HG03095 (cell line): ENCODE results near the gene MTARC2.
"Not testable (repeated sequence)": the region's sequence is repeated elsewhere in the genome, so short reads cannot be mapped to it uniquely, and the experiment has no call there.

ENCODE experiments used
- ATAC-seq: cut with Tn5 transposase; IDR thresholded peaks from one replicate; pipeline ENCODE4 v1.9.1; 2021; ENCODE audit warnings: moderate library complexity; ENCODE audit not compliant: unreplicated experiment

Gene MTARC2

GRCh38 chr1:220748089-220748934 is at the start of gene MTARC2:
MTARC2 (plus strand) TSS chr1:220748322; CDS start chr1:220748532, 210 bp downstream.
- peak; percentile 96 for ATAC-seq

GRCh38 chr1:220698607-220699016 is 49.5 kb upstream of the MTARC2 start:
- ATAC-seq = no peak

DNA sequence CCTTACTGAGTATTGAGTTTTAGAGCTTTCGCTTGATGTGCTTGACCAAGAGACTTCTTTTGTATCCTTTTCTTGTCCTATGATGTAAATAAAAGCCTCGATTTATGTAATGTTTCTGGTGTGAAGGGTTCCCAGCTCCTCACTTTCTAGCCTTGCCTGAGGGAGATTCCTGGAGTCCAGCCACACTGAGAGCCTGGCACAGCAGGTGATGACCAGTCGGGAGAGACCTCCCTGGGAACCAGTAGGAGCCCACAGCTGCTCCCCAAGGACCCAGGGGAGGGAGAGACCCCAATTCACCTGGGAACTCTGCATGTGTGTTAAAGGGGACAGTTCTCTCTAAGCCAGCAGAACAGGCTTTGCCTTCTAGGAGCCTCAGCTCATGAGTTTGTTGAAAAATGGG is 49.1 kb upstream of the MTARC2 start:
- no peak for ATAC-seq

DNA sequence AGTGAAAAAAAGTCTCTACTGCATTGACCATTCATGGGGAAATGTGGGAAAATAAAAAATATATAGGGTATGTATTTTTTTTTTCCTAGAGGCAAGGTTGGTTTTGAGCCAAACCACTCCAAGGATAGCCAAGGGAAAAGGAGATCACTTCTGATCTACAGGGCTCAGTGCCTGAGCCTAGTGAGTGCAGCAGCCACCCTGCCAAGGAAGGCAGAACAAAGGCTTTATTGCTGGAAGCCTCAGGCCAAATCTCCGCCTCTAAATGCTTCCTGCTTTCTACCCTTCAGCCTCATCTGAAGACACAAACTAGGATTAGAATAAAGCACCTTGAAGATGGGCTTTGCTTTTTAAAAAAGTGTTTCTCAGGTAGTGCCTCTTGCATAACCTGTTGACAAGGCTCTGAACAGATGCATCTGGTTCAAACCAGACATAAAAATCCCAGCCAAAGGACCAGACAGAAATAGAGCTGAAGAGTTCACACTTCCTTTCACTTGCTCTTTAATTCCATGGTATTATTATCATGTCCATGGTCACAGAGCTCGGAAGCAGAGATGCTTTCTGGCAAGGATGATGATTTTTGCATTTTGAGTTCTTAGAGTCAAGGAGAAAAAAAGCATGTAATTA is 47.5 kb upstream of the MTARC2 start:
- ATAC-seq = no peak

- peak; percentile 56 for ATAC-seq
Observed at GRCh38 chr1:220701974-220702373, 46.1 kb upstream of the MTARC2 start.

- no peak for ATAC-seq
Observed at GRCh38 chr1:220702733-220703270, 45.3 kb upstream of the MTARC2 start.

DNA sequence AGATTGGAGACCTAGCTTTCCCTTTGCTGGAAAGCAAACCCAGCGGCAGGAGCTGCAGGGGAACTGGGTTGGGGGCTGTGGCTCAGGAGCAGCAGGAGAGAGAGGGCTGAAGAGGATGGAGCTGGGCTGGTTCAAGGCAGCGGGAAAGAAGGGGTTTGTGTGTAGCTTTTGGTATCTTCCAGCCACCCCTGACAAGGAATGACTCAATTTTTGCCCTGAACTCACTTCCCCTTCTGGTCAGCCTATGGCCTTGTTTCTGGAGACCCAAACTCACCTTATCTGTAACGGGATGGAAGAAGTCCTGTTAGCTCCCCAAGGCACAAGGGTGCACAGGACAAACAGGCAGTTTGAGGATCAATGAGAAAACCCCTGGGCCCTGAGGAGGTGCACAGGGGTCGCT is 44.8 kb upstream of the MTARC2 start:
- no peak for ATAC-seq

DNA sequence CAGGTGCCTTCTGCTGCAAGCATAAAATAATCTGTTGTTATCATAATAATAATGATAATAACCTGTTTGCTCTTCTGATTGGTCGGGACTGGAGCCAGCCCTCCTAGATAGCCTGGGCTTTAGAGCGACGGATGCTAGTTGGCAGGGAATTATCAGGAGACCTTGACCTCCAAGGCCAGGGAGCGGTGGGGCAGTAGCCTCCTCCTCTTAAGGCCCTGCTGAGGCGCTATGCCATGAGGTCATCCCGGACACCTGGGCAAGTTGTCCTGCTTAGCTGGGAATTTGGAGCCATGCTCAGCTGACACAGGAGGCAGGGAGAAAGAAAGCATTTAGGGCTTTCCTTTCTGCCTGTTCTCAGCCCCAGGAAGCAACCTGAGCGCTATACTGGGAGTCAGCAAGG is 42.3 kb upstream of the MTARC2 start:
- no peak for ATAC-seq

- ATAC-seq = no peak
Observed at GRCh38 chr1:220706480-220706879, 41.6 kb upstream of the MTARC2 start.

DNA sequence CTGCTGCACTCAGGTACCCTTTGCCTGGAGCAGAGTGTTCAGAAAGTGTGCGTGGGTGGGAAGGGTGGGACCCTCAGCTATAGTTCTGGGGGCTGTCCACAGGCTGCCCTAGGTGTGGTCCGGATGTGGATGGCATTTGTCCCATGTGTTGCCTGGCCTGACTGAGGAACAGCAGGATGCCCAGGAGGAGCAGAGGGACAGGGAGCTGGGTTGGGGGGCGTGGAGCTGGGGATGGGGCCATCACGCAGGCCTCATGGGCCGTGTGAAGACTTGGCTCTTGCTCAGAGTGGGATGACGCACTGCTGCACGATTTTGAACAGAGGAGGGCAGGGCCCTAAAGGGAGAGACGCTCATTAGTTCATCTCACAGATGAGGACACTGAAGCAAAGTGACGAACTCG is 41.0 kb upstream of the MTARC2 start:
- ATAC-seq = no peak

- ATAC-seq = no peak
Observed at GRCh38 chr1:220708244-220708643, 39.9 kb upstream of the MTARC2 start.

DNA sequence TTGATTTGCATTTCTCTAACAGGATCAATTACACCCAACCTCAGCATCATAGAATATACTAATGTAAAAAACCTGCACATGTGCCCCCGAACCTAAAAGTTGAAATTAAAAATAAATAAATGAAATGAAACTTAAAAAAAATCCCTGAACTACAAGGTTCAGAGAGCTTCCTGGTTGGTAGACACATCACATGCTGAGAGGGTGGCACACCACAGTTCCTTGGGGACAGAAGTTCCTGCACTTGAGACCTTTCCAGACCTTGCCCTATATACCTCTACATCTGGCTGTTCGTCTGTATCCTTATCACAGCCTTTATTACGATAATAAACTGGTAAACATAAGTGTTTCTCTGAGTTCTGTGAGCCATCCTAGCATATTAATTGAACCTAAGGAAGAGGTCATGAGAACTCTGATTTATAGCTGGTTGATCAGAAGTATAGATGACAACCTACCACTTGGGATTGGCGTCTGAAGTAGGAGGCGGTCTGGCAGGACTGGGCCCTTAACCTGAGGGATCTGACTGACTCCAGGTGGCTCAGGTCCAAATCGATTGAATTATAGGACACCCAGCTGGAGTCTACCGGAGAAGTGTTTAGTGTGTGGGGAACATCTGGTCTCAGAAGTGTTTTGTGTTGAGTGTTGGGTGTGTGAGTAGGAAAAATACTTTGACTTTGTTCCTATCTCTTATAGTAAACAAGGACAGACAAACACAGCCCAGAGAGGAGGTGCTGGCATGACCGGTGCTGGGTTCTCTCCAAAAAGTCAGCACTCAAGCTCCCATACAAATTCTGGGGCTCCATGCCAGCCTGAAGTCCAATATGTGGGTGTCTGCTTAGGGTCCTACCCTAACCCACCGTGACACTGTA is 39.0 kb upstream of the MTARC2 start:
- ATAC-seq = no peak

DNA sequence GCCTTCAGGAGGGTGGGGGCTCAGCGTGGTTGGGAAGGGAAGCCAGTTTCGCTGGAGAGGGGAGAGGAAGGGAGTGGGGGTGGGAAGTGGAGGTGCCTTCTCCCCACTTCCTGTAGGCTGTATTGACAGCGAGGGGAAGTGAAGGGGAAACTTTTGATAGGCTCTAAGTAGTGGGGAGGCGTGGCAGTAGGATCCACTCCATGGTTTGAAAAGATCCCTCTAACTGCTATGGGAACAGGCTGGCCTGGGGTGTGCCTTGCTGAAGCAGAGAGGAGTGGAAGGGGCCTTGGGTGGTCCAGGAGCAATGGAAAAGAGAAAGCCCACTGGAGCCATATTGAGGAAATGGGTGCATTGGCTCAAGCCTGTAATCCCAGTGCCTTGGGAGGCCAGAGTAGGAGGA is 37.8 kb upstream of the MTARC2 start:
- ATAC-seq = no peak

DNA sequence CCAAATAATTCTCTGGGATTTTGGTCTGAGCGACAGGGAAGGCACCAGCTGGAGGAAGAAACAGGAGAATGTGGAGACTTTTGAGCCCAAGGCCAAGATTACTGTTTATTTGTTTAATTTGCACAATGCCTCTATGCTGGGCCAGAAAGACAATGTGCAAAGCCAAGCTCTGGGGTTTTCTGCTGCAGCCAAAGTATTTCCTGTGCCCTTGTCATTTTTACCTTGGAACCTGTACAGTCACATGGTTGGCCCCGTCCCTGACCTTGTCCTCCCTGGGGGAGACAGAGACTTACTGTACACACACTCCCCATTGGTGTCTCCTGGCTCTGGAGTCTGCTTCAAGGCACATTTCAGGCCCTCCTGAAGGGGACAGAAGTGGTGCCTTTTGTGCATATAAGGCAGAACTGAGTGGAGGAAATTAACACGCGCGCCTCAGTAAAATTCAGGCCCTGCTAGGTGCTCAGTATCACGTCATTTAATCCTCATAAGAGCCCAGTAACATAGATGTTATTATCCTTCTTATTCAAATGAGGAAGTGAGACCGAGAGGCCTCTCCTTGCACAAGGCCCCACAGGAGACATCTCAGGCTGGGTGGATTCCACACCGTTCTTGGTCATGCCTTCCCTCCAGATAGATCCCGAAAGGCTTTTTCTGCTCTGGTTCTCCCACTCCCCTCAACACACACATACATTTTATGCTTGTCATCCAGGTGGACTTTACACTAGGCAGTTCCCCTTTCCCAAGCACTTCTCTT is 36.9 kb upstream of the MTARC2 start:
- ATAC-seq = peak; percentile 83

DNA sequence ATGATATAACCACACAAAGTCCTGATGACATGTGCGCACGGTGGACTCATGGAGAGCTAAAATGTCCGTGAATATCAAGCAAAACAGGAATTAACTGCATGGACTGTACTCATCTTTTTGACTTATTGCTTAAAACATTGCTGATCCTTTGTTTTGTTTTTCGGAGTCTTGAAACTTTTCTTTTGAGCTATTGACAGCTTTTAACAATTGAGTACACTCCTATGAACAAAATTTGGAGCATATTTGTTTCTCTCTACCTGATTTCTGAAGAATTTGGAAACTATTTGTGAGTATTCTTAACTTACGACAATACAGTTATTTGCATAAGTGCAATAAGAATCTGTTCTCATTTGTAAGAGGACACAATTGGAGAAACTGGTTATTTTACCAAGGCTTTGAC is 32.1 kb upstream of the MTARC2 start:
- not testable (repeated sequence) for ATAC-seq

DNA sequence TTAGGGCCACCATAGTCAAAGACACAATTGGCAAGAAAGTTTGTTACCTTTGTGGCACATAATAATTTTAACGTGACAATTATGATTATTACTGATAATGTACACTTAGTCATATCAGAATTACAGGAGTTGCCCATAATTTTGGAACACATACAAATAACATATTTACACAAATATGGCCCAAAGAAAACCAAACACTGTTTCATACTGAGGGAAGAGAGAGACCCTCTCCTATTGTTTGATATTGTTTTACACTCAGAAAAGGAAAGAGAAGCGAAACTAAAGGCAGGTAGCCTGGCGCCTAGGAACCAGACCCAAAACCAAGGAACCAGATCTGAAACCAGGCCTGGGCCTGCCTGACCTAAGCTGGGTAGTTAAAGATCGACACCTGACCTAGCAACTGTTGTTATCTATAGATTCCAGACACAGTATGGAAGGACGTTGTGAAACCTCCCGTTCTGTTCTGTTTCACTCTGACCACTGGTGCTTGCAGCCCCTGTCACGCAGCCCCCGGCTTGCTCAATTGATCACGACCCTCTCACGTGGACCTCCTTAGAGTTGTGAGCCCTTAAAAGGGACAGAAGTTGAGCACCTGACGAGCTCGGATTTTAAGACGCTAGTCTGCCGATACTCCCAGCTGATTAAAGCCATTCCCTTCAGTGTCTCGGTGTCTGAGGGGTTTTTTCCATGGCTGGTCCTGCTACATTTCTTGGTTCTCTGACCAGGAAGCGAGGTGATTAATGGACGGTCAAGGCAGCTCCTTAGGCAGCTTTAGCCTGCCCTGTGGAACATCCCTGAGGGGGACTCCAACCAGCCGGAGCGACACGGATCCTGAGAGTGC is 30.1 kb upstream of the MTARC2 start:
- ATAC-seq = no peak

- ATAC-seq = not testable (repeated sequence)
Observed at GRCh38 chr1:220721266-220721665, 26.9 kb upstream of the MTARC2 start.

DNA sequence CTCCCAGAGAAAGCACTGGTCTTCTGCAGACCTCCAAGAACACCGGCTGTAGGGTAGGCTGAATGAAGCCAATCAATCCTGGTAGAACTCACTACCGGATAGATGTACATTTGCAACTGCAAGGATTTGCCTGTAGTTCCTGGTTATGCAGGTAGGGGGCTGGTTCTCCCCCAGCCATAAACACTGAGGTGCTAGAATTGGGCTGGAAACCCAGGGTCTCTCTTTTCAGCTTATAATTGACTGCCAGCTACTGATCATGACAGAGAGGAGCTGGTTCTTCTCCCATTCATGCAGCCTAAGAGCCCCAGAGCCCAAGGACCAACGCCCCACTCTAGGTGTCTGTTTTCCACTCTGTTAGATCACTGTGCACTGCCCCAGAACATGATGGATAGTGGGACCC is 21.5 kb upstream of the MTARC2 start:
- no peak for ATAC-seq

GRCh38 chr1:220727519-220727918 is 20.6 kb upstream of the MTARC2 start:
- ATAC-seq = no peak

GRCh38 chr1:220730486-220730885 is 17.6 kb upstream of the MTARC2 start:
- no peak for ATAC-seq
